ENCODE measurements around the gene SYT1.

The SYT1 gene

GRCh38 chr12:79344855-79345847, 480.6 kb downstream of the SYT1 start:
- DNase-seq (ENCODE audit: low read depth) = peak; percentile 52
- TF ChIP-seq, protein P1, sequence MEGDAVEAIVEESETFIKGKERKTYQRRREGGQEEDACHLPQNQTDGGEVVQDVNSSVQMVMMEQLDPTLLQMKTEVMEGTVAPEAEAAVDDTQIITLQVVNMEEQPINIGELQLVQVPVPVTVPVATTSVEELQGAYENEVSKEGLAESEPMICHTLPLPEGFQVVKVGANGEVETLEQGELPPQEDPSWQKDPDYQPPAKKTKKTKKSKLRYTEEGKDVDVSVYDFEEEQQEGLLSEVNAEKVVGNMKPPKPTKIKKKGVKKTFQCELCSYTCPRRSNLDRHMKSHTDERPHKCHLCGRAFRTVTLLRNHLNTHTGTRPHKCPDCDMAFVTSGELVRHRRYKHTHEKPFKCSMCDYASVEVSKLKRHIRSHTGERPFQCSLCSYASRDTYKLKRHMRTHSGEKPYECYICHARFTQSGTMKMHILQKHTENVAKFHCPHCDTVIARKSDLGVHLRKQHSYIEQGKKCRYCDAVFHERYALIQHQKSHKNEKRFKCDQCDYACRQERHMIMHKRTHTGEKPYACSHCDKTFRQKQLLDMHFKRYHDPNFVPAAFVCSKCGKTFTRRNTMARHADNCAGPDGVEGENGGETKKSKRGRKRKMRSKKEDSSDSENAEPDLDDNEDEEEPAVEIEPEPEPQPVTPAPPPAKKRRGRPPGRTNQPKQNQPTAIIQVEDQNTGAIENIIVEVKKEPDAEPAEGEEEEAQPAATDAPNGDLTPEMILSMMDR (IDR thresholded peaks at IDR 0.05; ENCODE audit: control insufficient read depth, extremely low read depth, insufficient read depth) = peak; percentile 92
- H3K4me3 ChIP-seq (ENCODE audit: low read depth, low read length) = no peak overlapping the region

DNA sequence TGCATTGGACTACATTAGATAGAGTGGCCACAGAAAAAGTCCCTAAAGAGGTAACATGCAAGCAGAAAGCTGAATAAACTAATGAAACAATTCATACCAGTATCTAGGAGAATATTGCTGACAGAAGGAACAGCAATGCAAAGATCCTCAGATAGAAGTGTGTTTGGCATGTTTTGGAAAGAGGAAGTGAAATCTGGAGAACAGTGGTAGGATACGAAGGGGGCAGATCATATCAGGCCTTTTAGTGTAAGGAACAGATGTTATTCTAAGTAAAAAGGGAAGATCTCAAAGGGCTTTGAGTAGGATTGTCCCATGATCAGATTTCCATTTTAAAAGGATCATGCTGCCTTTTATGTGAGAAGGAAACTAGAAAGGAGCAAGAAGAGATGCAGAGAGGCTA, 483.3 kb downstream of the SYT1 start:
- TF ChIP-seq, protein P1 (IDR thresholded peaks at IDR 0.05; ENCODE audit: control insufficient read depth, extremely low read depth, insufficient read depth) = no peak
- no peak overlapping the region for H3K4me3 ChIP-seq (ENCODE audit: low read depth, low read length)
- no peak for DNase-seq (ENCODE audit: low read depth)

- TF ChIP-seq, protein P1 (IDR thresholded peaks at IDR 0.05; ENCODE audit: control insufficient read depth, extremely low read depth, insufficient read depth) = no peak
- DNase-seq (ENCODE audit: low read depth) = no peak
- H3K4me3 ChIP-seq (ENCODE audit: low read depth, low read length) = no peak overlapping the region
These were observed 486.7 kb downstream of the SYT1 start for GRCh38 chr12:79351251-79351650.

- TF ChIP-seq, protein P1 (IDR thresholded peaks at IDR 0.05; ENCODE audit: control insufficient read depth, extremely low read depth, insufficient read depth) = no peak
- H3K4me3 ChIP-seq (ENCODE audit: low read depth, low read length) = no peak overlapping the region
- no peak for DNase-seq (ENCODE audit: low read depth)
These were observed 491.6 kb downstream of the SYT1 start for GRCh38 chr12:79356216-79356615.

DNA sequence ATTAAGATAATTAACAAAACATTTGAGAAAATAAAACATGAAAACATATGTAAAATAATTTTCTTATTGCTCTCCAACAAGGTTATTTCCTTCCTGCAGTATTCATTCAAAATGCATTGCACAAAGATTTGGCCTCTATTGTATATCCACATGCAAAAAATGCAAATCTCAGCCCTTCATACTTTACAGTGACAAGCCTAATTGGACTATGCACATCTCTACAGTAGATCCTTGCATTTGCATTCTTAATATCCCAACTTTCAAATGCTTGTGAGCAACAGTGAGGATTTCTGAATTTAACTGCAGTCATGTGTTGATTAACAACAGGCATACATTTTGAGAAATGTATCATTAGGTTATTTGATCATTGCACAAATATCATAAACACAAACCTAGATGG, 492.5 kb downstream of the SYT1 start:
- no peak for DNase-seq (ENCODE audit: low read depth)
- H3K4me3 ChIP-seq (ENCODE audit: low read depth, low read length) = no peak overlapping the region
- TF ChIP-seq, protein P1 (IDR thresholded peaks at IDR 0.05; ENCODE audit: control insufficient read depth, extremely low read depth, insufficient read depth) = no peak

GRCh38 chr12:79358716-79359300, 494.2 kb downstream of the SYT1 start:
- TF ChIP-seq, protein P1 (IDR thresholded peaks at IDR 0.05; ENCODE audit: control insufficient read depth, extremely low read depth, insufficient read depth) = no peak
- H3K4me3 ChIP-seq (ENCODE audit: low read depth, low read length) = no peak overlapping the region
- no peak for DNase-seq (ENCODE audit: low read depth)
